Transverse colon (tissue), 3 donors: ENCODE results near the gene PAGE4.

ENCODE experiments used
- CTCF ChIP-seq, 5 experiments: fragments of 200-600 bp in 3 of 5; fragments of 450-650 bp in 2 of 5; sonication (generic) in 3 of 5; IDR thresholded peaks; 1 replicate in 2 of 5; 2 replicates in 3 of 5; pipeline ENCODE4 v1.5.1; 2016 to 2017; ENCODE audit warnings: antibody characterized with exemption in 5 of 5, inconsistent platforms in 3 of 5, mild to moderate bottlenecking in 2 of 5, moderate library complexity in 1 of 5
- EP300 ChIP-seq: sonication (generic); formaldehyde crosslinking; IDR thresholded peaks from one replicate; pipeline ENCODE4 v1.6.1; 2017; ENCODE audit warnings: antibody characterized with exemption, low read depth
- POLR2A ChIP-seq: fragments of 450-650 bp; IDR thresholded peaks from one replicate; pipeline ENCODE4 v1.6.1; 2016; ENCODE audit warnings: antibody characterized with exemption, mild to moderate bottlenecking, moderate library complexity

GRCh38 chrX:49846522-49846921 is 17.4 kb downstream of the PAGE4 start:
- no peak for TF ChIP-seq EP300
- TF ChIP-seq CTCF (IDR thresholded peaks at IDR 0.05), result no peak
- TF ChIP-seq POLR2A, result no peak
